GM21723 (cell line): ENCODE data around the gene SPATA13.

Source experiments
- ATAC-seq: cut with Tn5 transposase; IDR thresholded peaks from one replicate; pipeline ENCODE4 v1.9.1; 2021; ENCODE audit warnings: mild to moderate bottlenecking, moderate library complexity; ENCODE audit not compliant: unreplicated experiment

The SPATA13 gene

GRCh38 chr13:24165746-24166145 is 5.2 kb downstream of the SPATA13 start:
- ATAC-seq = no peak

DNA sequence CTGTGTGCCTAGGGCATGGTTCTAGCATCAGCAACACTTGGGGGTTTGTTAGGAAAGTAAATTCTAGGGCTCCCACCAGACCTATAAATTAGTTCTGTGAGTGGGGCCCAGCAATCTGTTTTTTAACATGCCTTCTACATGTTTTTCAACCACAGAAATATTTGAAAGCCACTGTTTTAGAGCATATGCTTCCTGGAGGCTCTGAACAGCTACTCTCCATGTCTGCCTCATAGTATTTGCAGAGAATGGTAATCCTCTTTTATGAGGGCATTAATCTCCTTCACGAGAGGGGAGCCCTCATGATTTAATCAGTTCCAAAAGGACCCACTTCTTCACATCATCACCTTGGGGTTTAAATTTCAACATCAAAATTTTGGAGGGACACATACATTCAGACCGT is 6.0 kb downstream of the SPATA13 start:
- ATAC-seq = no peak

GRCh38 chr13:24167666-24168391 is 7.3 kb downstream of the SPATA13 start:
- no peak for ATAC-seq

DNA sequence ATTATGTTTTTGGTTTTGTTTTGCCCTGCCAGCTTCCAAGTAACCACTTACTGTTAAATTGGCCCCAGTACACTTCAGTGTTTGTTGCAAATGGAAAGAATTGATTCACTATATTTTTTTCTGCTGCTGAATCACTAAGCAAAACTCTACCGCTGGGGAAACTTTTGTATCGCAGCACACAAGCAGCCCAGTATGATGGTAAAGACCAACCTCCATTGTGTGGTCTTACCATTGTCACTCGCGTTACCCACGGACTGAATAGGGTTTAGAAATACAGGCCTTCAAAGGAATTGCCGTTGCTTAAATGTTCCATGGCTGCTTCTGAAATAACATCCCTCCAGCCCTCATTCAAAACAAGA is 7.9 kb downstream of the SPATA13 start:
- no peak for ATAC-seq

DNA sequence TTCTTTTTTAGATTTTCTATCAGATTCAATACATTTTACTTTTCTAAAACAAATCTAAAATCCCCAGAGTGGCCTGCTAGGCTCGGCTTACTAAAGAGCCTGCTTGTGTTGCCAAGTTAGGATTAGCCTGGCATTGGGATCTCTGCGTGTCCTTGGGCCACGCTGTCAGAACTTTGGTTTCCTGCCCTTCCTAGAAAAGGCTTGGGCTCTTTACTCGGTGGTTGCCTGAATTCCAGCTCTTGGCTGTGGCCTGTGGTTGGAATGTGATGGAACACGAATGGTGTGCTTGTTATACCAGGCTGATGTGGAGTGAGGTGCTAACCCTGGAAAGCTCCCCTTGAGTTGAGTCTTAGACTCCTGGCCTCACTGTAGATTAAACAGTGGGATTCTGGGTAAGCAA is 8.5 kb downstream of the SPATA13 start:
- no peak for ATAC-seq

GRCh38 chr13:24172071-24172470 is 11.6 kb downstream of the SPATA13 start:
- no peak for ATAC-seq

- no peak for ATAC-seq
Observed at GRCh38 chr13:24173795-24174194, 13.3 kb downstream of the SPATA13 start.

GRCh38 chr13:24175847-24176246 is 15.3 kb downstream of the SPATA13 start:
- no peak for ATAC-seq

DNA sequence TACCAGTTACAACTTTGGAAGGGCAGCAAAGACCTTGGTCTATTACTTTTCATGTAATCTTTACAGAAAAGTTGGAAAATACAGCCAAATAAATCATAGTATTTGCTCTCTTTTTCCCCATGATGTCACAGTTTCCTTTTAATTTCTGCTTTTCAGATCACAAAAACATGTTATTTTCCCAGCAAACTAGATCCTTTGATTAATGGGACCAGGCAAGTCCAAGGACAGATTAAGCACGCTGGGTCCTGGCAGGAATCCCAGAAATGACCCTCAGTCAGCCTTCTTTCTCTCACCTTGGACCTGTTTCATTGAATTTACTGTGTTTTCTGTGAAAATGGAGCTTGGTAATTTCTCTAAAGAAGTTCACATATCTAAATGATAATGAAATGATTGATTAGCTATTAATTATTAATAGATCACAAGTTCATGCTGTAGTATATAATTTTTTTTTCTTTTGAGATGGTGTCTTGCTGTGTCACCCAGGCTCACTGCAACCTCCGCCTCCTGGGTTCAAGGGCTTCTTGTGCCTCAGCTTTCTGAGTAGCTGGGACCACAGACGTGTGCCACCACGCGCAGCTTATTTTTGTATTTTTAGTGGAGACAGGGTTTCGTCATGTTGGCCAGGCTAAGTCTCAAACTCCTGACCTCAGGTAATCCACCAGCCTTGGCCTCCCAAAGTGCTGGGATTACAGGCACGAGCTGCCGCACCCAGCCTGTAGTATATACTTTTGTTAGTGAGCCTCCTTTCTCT is 16.0 kb downstream of the SPATA13 start:
- ATAC-seq = no peak

DNA sequence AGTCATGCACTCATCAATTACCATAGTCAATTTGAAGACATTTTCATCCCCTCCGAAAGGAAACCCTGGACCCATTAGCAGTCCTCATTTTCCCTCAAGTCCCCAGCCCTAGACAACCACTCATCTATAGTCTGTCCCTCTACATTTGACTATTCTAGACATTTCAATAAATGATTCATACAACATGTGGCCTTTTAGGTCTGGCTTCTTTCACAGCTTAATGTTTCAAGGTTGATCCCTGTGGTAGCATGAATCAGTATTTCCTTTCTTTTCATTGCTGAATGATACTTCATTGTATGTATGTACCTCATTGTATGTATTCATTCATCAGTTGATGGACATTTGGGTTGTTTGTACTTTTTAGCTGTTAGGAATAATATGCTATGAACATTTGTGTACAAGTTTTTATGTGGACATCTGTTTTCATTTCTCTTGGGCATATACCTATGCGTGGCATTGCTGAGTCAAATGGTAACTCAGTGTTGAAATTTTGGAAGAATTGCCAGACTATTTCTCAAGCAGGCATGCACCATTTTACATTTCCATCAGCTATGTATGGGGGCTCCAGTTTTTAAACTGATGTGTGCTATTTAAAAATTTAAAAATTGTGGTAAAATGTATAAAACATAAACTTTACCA is 18.4 kb downstream of the SPATA13 start:
- ATAC-seq = no peak

- ATAC-seq = no peak
Observed at GRCh38 chr13:24179486-24179850, 18.9 kb downstream of the SPATA13 start.

GRCh38 chr13:24180750-24181377 is 20.3 kb downstream of the SPATA13 start:
- ATAC-seq = no peak

- ATAC-seq = no peak
Observed at GRCh38 chr13:24181991-24182702, 21.6 kb downstream of the SPATA13 start.

GRCh38 chr13:24182703-24183081 is 22.2 kb downstream of the SPATA13 start:
- ATAC-seq = no peak

DNA sequence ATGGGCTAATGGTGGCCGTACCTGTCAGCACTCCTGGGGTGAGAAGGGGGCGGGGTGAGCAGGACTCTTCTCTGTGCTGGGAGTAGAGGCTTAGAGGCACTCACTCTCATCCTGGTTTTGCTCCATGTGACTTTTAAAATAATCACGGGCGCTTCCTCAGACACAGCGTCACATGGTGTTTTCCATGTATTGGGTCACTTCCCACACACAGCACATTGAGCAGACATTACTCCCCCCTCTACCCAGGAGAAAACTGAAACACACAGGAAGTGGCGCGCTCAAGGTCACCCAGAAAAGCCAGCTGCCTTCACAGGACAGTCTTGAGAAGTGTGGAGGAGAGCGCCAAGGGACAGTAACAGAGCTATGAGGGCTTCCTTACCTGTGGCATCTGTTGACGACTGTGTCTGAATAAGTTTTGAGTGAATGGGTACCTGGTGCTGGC is 23.2 kb downstream of the SPATA13 start:
- no peak for ATAC-seq

DNA sequence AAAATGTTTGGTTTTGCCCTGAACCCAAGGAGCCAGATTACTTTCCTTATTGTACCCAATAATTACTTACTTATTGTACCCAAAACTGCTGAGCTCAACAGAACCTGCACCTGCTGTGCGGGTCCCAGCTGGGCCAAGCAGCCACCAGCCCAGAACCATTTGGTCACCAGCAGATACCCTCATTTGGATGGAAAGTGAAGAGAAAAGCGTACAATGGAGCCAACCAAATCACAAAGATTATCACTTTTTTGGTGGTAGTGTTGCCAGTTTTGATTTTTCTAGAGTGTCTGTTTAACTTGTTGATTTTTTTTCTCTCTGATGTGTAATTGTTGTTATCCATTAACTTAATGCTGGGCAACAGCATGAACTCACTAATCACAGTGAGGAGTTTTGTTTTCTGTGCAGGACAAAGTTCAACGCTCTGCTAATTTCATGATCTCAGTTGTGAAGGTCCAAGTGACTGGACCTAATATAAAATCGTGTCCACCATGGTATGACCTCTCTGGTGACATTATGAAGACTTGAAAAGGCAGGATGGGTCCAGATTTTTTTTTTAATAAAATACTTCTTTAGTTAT is 23.8 kb downstream of the SPATA13 start:
- no peak for ATAC-seq

DNA sequence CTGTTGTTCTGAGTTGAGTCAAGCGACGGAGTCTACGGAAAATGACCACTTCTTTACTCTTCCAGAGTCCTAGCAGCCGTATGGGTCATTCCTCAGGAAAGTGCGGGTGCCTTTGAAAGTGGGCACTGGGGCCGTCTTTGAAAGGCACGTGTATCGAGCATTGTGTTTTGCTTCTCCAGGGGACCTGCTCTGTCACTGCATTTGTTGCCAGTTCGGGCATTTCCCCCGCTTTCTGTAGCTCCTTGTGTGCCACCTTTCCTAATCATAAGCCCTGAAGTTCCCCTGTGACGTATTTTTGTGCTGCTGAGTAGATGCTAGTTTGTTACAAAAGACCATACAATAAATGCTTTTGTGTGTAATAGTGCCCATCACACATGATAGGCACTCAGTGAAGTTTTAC is 24.4 kb downstream of the SPATA13 start:
- no peak for ATAC-seq

GRCh38 chr13:24185591-24186232 is 25.2 kb downstream of the SPATA13 start:
- ATAC-seq = no peak

GRCh38 chr13:24187185-24187584 is 26.7 kb downstream of the SPATA13 start:
- ATAC-seq = no peak
